ENCODE measurements around the gene LHB. TPM values are rescaled to one million over a fixed set of nuclear protein-coding genes. Genes with fewer than 3 reads are reported as not detected.
"Not testable (repeated sequence)": the region's sequence is repeated elsewhere in the genome, so short reads cannot be mapped to it uniquely, and the experiment has no call there.

The LHB gene
- total and polyA plus RNA-seq, 5 donors, result not detected

GRCh38 chr19:49056101-49056901 lies 39.4 kb upstream of the LHB start:
- intact Hi-C loops (cut with DNase I), result no loop called here
- H3K4me3 ChIP-seq (ENCODE audit: low read length), result peak overlapping the region; percentile 49
- H3K9me3 ChIP-seq (ENCODE audit: control insufficient read depth, low read length), result no peaks in the 10 kb centered on the region
- ATAC-seq, result peak; percentile 84 to 90
- 1% methylated on average over 63 of the region's 63 CpGs for WGBS
- peak; percentile 61 to 84 (median 84) for DNase-seq
- no peak overlapping the region for H3K27ac ChIP-seq (ENCODE audit: low read length)
- H3K27me3 ChIP-seq (ENCODE audit: control insufficient read depth, insufficient read depth), result no peaks in the 10 kb centered on the region
- H3K4me1 ChIP-seq (ENCODE audit: control insufficient read depth, insufficient read depth, low read length), result no peaks in the 10 kb centered on the region

- H3K27me3 ChIP-seq (ENCODE audit: control insufficient read depth, insufficient read depth); H3K4me3 ChIP-seq (ENCODE audit: low read length); DNase-seq; intact Hi-C loops (cut with DNase I); H3K4me1 ChIP-seq (ENCODE audit: control insufficient read depth, insufficient read depth, low read length); ATAC-seq; H3K27ac ChIP-seq (ENCODE audit: low read length); H3K9me3 ChIP-seq (ENCODE audit: control insufficient read depth, low read length): not testable (repeated sequence)
- whole genome bisulfite sequencing, result 70% methylated on average over 24 of the region's 24 CpGs
Observed at GRCh38 chr19:49050376-49051033, 33.6 kb upstream of the LHB start.

- 82% methylated on average over 3 of the region's 4 CpGs for WGBS
- H3K4me1 ChIP-seq (ENCODE audit: control insufficient read depth, insufficient read depth, low read length); ATAC-seq; intact Hi-C loops (cut with DNase I); H3K9me3 ChIP-seq (ENCODE audit: control insufficient read depth, low read length); DNase-seq; H3K4me3 ChIP-seq (ENCODE audit: low read length); H3K27ac ChIP-seq (ENCODE audit: low read length); H3K27me3 ChIP-seq (ENCODE audit: control insufficient read depth, insufficient read depth): not testable (repeated sequence)
Observed at GRCh38 chr19:49049834-49050233, 32.9 kb upstream of the LHB start.

- ATAC-seq; DNase-seq; intact Hi-C loops (cut with DNase I); H3K27ac ChIP-seq (ENCODE audit: low read length); H3K4me1 ChIP-seq (ENCODE audit: control insufficient read depth, insufficient read depth, low read length); H3K9me3 ChIP-seq (ENCODE audit: control insufficient read depth, low read length); H3K27me3 ChIP-seq (ENCODE audit: control insufficient read depth, insufficient read depth); H3K4me3 ChIP-seq (ENCODE audit: low read length): not testable (repeated sequence)
- WGBS, result 67% methylated on average over 12 of the region's 12 CpGs
Observed at GRCh38 chr19:49049011-49049410, 32.1 kb upstream of the LHB start, which contains the start of gene CGB8. CGB8 (minus strand) TSS chr19:49049111; CDS start chr19:49048739, 372 bp downstream.

- H3K4me3 ChIP-seq (ENCODE audit: low read length); H3K27me3 ChIP-seq (ENCODE audit: control insufficient read depth, insufficient read depth); H3K9me3 ChIP-seq (ENCODE audit: control insufficient read depth, low read length); DNase-seq; H3K27ac ChIP-seq (ENCODE audit: low read length); intact Hi-C loops (cut with DNase I); ATAC-seq; H3K4me1 ChIP-seq (ENCODE audit: control insufficient read depth, insufficient read depth, low read length): not testable (repeated sequence)
- WGBS, result 64% methylated on average over 15 of the region's 15 CpGs
Observed at GRCh38 chr19:49043548-49043947, 26.7 kb upstream of the LHB start, which contains the start of gene CGB5. CGB5 (plus strand) TSS chr19:49043848; CDS start chr19:49044210, 362 bp downstream.

GRCh38 chr19:49042666-49043065 lies 25.8 kb upstream of the LHB start:
- H3K9me3 ChIP-seq (ENCODE audit: control insufficient read depth, low read length); H3K4me3 ChIP-seq (ENCODE audit: low read length); ATAC-seq; H3K4me1 ChIP-seq (ENCODE audit: control insufficient read depth, insufficient read depth, low read length); H3K27me3 ChIP-seq (ENCODE audit: control insufficient read depth, insufficient read depth); H3K27ac ChIP-seq (ENCODE audit: low read length); DNase-seq; intact Hi-C loops (cut with DNase I): not testable (repeated sequence)
- WGBS, result 90% methylated on average over 4 of the region's 4 CpGs

- ATAC-seq (no peak), DNase-seq (no peak)
- H3K4me1 ChIP-seq (ENCODE audit: control insufficient read depth, insufficient read depth, low read length), result no peaks in the 10 kb centered on the region
- WGBS, result 78% methylated on average over 17 of the region's 17 CpGs
- intact Hi-C loops (cut with DNase I), result no loop called here
- H3K27ac ChIP-seq (ENCODE audit: low read length), result no peak overlapping the region
- H3K27me3 ChIP-seq (ENCODE audit: control insufficient read depth, insufficient read depth), result no peaks in the 10 kb centered on the region
- H3K9me3 ChIP-seq (ENCODE audit: control insufficient read depth, low read length), result no peaks in the 10 kb centered on the region
- H3K4me3 ChIP-seq (ENCODE audit: low read length), result no peak overlapping the region
Observed at GRCh38 chr19:49042177-49042576, 25.3 kb upstream of the LHB start.

GRCh38 chr19:49039736-49040135 lies 22.8 kb upstream of the LHB start:
- H3K4me3 ChIP-seq (ENCODE audit: low read length); intact Hi-C loops (cut with DNase I); H3K4me1 ChIP-seq (ENCODE audit: control insufficient read depth, insufficient read depth, low read length); ATAC-seq; H3K27me3 ChIP-seq (ENCODE audit: control insufficient read depth, insufficient read depth); H3K27ac ChIP-seq (ENCODE audit: low read length); H3K9me3 ChIP-seq (ENCODE audit: control insufficient read depth, low read length): not testable (repeated sequence)
- DNase-seq, result peak in 1 of 3 donors; percentile 0
- WGBS, result 69% methylated on average over 9 of the region's 9 CpGs

- H3K9me3 ChIP-seq (ENCODE audit: control insufficient read depth, low read length); H3K4me1 ChIP-seq (ENCODE audit: control insufficient read depth, insufficient read depth, low read length); intact Hi-C loops (cut with DNase I); H3K27me3 ChIP-seq (ENCODE audit: control insufficient read depth, insufficient read depth); ATAC-seq; H3K4me3 ChIP-seq (ENCODE audit: low read length); H3K27ac ChIP-seq (ENCODE audit: low read length): not testable (repeated sequence)
- WGBS, result 84% methylated on average over 26 of the region's 26 CpGs
- DNase-seq, result peak in 1 of 3 donors; percentile 6
Observed at GRCh38 chr19:49038557-49039276, 21.8 kb upstream of the LHB start.

GRCh38 chr19:49038111-49038510 lies 21.2 kb upstream of the LHB start:
- H3K27ac ChIP-seq (ENCODE audit: low read length); H3K4me3 ChIP-seq (ENCODE audit: low read length); H3K4me1 ChIP-seq (ENCODE audit: control insufficient read depth, insufficient read depth, low read length); H3K9me3 ChIP-seq (ENCODE audit: control insufficient read depth, low read length); DNase-seq; H3K27me3 ChIP-seq (ENCODE audit: control insufficient read depth, insufficient read depth); ATAC-seq; intact Hi-C loops (cut with DNase I): not testable (repeated sequence)
- WGBS, result 93% methylated on average over 6 of the region's 8 CpGs

- 49% methylated on average over 18 of the region's 18 CpGs for WGBS
- ATAC-seq; H3K4me3 ChIP-seq (ENCODE audit: low read length); intact Hi-C loops (cut with DNase I); H3K9me3 ChIP-seq (ENCODE audit: control insufficient read depth, low read length); H3K27me3 ChIP-seq (ENCODE audit: control insufficient read depth, insufficient read depth); H3K27ac ChIP-seq (ENCODE audit: low read length); H3K4me1 ChIP-seq (ENCODE audit: control insufficient read depth, insufficient read depth, low read length): not testable (repeated sequence)
- DNase-seq, result peak in 1 of 3 donors; percentile 36
Observed at GRCh38 chr19:49036815-49037214, 19.9 kb upstream of the LHB start, which contains the start of gene CGB1. CGB1 (minus strand) TSS chr19:49036895; CDS start chr19:49036711, 184 bp downstream.
